HepG2 (cell line): ENCODE measurements around the gene UNC5CL. TPM values are rescaled to one million over a fixed set of nuclear protein-coding genes. Genes with fewer than 3 reads are reported as not detected.

Source experiments
- ATAC-seq: fragments of 200-7000 bp; cut with Tn5 transposase; 3 replicates; pipeline ENCODE4 v1.9.1; 2020; ENCODE audit warnings: mild to moderate bottlenecking, moderate library complexity
- BruUV-seq: library from RNA; stranded (reverse); fragments of 400-500 nt; replicated peaks from 2 replicates; lab custom pipeline; 2021; lab: Mats Ljungman, UMichigan
- CTCF ChIA-PET: fragments of 300-600 bp; formaldehyde crosslinking; extraction: SDS; loops from one replicate; lab custom pipeline; 2021; ENCODE audit warnings: low total read pairs, inconsistent platforms, low intra/inter-chr PET ratio; lab: Yijun Ruan, JAX
- POLR2A ChIA-PET: fragments of 350-600 bp; sonication (Branson Sonifier 250); formaldehyde crosslinking; loops from one replicate; lab custom pipeline; 2020; ENCODE audit warnings: antibody characterized with exemption, inconsistent platforms; lab: Yijun Ruan, JAX
- DNase-seq: peaks from one replicate; pipeline ENCODE4 v3.0.0-alpha.2; 2015; ENCODE audit warnings: low spot score
- FAIRE-seq: peaks from 3 replicates; lab custom pipeline; 2011; peaks lifted over from hg19 to GRCh38; lab: Jason Lieb, UNC
- H2AFZ ChIP-seq: one replicate; pipeline ENCODE4 v1.6.1; 2011; ENCODE audit warnings: low read length, inconsistent platforms
- H3K27ac ChIP-seq: fragments of 300-600 bp; 3 replicates; pipeline ENCODE4 v1.8.0; 2011; ENCODE audit warnings: mixed run types, mild to moderate bottlenecking, mixed read lengths, low read length, inconsistent platforms; ENCODE audit not compliant: insufficient read depth; ENCODE audit errors: extremely low read length
- H3K27me3 ChIP-seq, 2 experiments: fragments of 200-600 bp in 1 of 2; 2 replicates in 1 of 2; 3 replicates in 1 of 2; pipeline versions ENCODE4 v1.6.0 to v1.8.0; 2011; ENCODE audit warnings: low read length in 2 of 2, mild to moderate bottlenecking in 2 of 2, moderate library complexity in 2 of 2, inconsistent platforms in 1 of 2; ENCODE audit not compliant: insufficient read depth in 2 of 2, control insufficient read depth in 1 of 2
- H3K36me3 ChIP-seq, 2 experiments: fragments of 200-600 bp in 1 of 2; replicated peaks in 1 of 2; 2 replicates in 1 of 2; 3 replicates in 1 of 2; pipeline versions ENCODE4 v1.5.1 to v1.8.0; 2011; ENCODE audit warnings: low read length in 2 of 2, inconsistent platforms in 1 of 2; ENCODE audit not compliant: insufficient read depth in 2 of 2, control insufficient read depth in 1 of 2
- H3K4me1 ChIP-seq: 2 replicates; pipeline ENCODE4 v1.5.1; 2012; ENCODE audit warnings: low read length, inconsistent platforms; ENCODE audit not compliant: insufficient read depth
- H3K4me2 ChIP-seq: 2 replicates; pipeline ENCODE4 v1.6.0; 2011; ENCODE audit warnings: low read depth, low read length, inconsistent platforms
- H3K4me3 ChIP-seq, 3 experiments: fragments of 200-600 bp in 1 of 3; sonication (generic), shearing (Covaris generic) in 1 of 3; replicated peaks in 1 of 3; 2 replicates each; pipeline ENCODE4 v1.5.1; 2011 to 2016; ENCODE audit warnings: low read length in 3 of 3, inconsistent platforms in 2 of 3, low read depth in 2 of 3, mild to moderate bottlenecking in 2 of 3, control low read depth in 1 of 3, mixed read lengths in 1 of 3; ENCODE audit not compliant: insufficient read depth in 1 of 3
- H3K79me2 ChIP-seq: one replicate; pipeline ENCODE4 v1.6.1; 2011; ENCODE audit warnings: low read length, inconsistent platforms; ENCODE audit not compliant: insufficient read depth
- H3K9ac ChIP-seq: 2 replicates; pipeline ENCODE4 v1.6.0; 2011; ENCODE audit warnings: mild to moderate bottlenecking, low read depth, low read length, inconsistent platforms; ENCODE audit not compliant: insufficient read depth
- H3K9me3 ChIP-seq: 2 replicates; pipeline ENCODE4 v1.5.1; 2012; ENCODE audit warnings: mild to moderate bottlenecking, low read length
- H4K20me1 ChIP-seq: 2 replicates; pipeline ENCODE4 v1.6.0; 2011; ENCODE audit warnings: inconsistent platforms, mild to moderate bottlenecking, low read length, moderate library complexity; ENCODE audit not compliant: insufficient read depth
- FOXP1 ChIP-seq, 2 experiments: fragments of 450-650 bp in 1 of 2; IDR thresholded peaks; 2 replicates each; pipeline ENCODE4 v1.6.1; 2017 to 2018; ENCODE audit warnings: antibody characterized with exemption in 1 of 2
- GTF3A ChIP-seq: sonication (generic); formaldehyde crosslinking; conservative IDR thresholded peaks from 2 replicates; pipeline ENCODE4 v1.4.0; 2020; ENCODE audit warnings: mild to moderate bottlenecking, missing genetic modification reagents
- HNRNPK ChIP-seq: fragments of 200-400 bp; formaldehyde crosslinking; IDR thresholded peaks from 2 replicates; pipeline ENCODE4 v1.6.1; 2018; ENCODE audit warnings: low read length, low read depth, moderate library complexity, mild to moderate bottlenecking; ENCODE audit not compliant: poor library complexity, severe bottlenecking
- MLX ChIP-seq: IDR thresholded peaks from 2 replicates; pipeline ENCODE4 v1.6.1; 2016
- PCBP2 ChIP-seq: fragments of 200-400 bp; formaldehyde crosslinking; optimal IDR thresholded peaks from 2 replicates; pipeline ENCODE3; 2018; ENCODE audit warnings: low read length, low read depth; ENCODE audit not compliant: poor library complexity, severe bottlenecking
- PLRG1 ChIP-seq: fragments of 450-650 bp; conservative IDR thresholded peaks from 2 replicates; pipeline ENCODE4 v1.6.1; 2016
- ZNF34 ChIP-seq: sonication (generic); formaldehyde crosslinking; IDR thresholded peaks from 2 replicates; pipeline ENCODE4 v1.4.0; 2020; ENCODE audit warnings: mild to moderate bottlenecking, missing genetic modification reagents, borderline replicate concordance
- ZNF558 ChIP-seq: sonication (generic); formaldehyde crosslinking; IDR thresholded peaks from 2 replicates; pipeline ENCODE4 v1.9.0; 2022; ENCODE audit warnings: mild to moderate bottlenecking, missing genetic modification reagents, borderline replicate concordance
- whole genome bisulfite sequencing: methylation state at CpG from one replicate; pipeline ENCODE4 v1.1.6; 2017; ENCODE audit warnings: low lambda C conversion rate; 5-methylcytosine and 5-hydroxymethylcytosine counted together
- in situ Hi-C: cut with HindIII; loops from 2 replicates; pipeline ENCODE4 v1.10.0; 2017; ENCODE audit warnings: low pct_unique_long_range_greater_than_20kb; ENCODE audit not compliant: extremely low pct_ligation_motif_present
- intact Hi-C: fragments of 100-400 bp; cut with micrococcal nuclease; formaldehyde crosslinking; loops from one replicate; pipeline ENCODE4 v1.10.0; 2022; ENCODE audit not compliant: unreplicated experiment
- polyA plus RNA-seq, 8 experiments: library from polyadenylated mRNA; depleted of rRNA in 3 of 8; stranded (reverse) in 7 of 8; unstranded in 1 of 8; fragments of >200 nt; fragmentation: Illumina TruSeq in 4 of 8; extraction: Trizol in 4 of 8; gene quantifications; 2 replicates each; pipeline versions ENCODE4 v1.2.1 to v1.2.3, GENCODE V29; 2011 to 2016; ENCODE audit warnings: low read depth in 4 of 8, missing spikeins in 1 of 8, mixed read lengths in 1 of 8; ENCODE audit not compliant: insufficient read depth in 1 of 8
- total RNA-seq, 5 experiments: library from RNA; depleted of rRNA; stranded (reverse); fragments of >200 nt; fragmentation: Illumina TruSeq; extraction: Trizol; gene quantifications; 2 replicates each; pipeline ENCODE4 v1.2.3, GENCODE V29; 2016; ENCODE audit warnings: low read depth in 1 of 5
- TF ChIP-seq, protein P1 (sequence below): sonication (generic); formaldehyde crosslinking; IDR thresholded peaks from 2 replicates; pipeline ENCODE4 v1.8.1; 2022; ENCODE audit warnings: mild to moderate bottlenecking, missing genetic modification reagents
- TF ChIP-seq, protein P2 (sequence below): sonication (generic); formaldehyde crosslinking; IDR thresholded peaks from 2 replicates; pipeline ENCODE4 v1.8.0; 2022; ENCODE audit warnings: mild to moderate bottlenecking, missing genetic modification reagents, moderate library complexity
- TF ChIP-seq, protein P3 (sequence below): sonication (generic); formaldehyde crosslinking; IDR thresholded peaks from 2 replicates; pipeline ENCODE4 v1.4.0; 2020; ENCODE audit warnings: mild to moderate bottlenecking, missing genetic modification reagents

The UNC5CL gene
- total and polyA plus RNA-seq, 2 of the 13 experiments (the other 11 are each of a cell fraction or from before 2014, with no cell fraction given), result 2.4 to 2.5 TPM

GRCh38 chr6:41028561-41029412 is 10.2 kb downstream of the UNC5CL start:
- Histone ChIP-seq H3K79me2 (no peaks in the 10 kb centered on the region), H4K20me1 (no peaks in the 10 kb centered on the region), H3K4me2 (peak overlapping the region; percentile 66; the same call in 1 of the 2 replicates), H3K27me3 (no peaks in the 10 kb centered on the region), H3K4me3 (no peak overlapping the region), H3K9me3 (no peaks in the 10 kb centered on the region), H3K9ac (0 out of 2 replicates have a peak overlapping the region, but pooled peaks have one; percentile 29), H2AFZ (no peak overlapping the region), H3K27ac (no peak overlapping the region), H3K36me3 (no peaks in the 10 kb centered on the region), H3K4me1 (peaks cover 19% of the 10 kb centered on the region)
- no TSS peak for BruUV-seq
- ATAC-seq (peak; percentile 15), FAIRE-seq (no peak), DNase-seq (no peak)
- in situ Hi-C loops (loop anchor here (25.0 kb wide), 1 partner anchor 691 kb away; no protein-coding TSS in a partner anchor), intact Hi-C loops (loop anchor here (1.0 to 5.0 kb wide), 2 partner anchors 132 to 181 kb away; no protein-coding TSS in a partner anchor)
- ChIA-PET CTCF (interaction anchor here (0.8 to 3.0 kb wide), 8 partner anchors 22 to 204 kb away, joined by 3 to 56 read pairs (median 6); no protein-coding TSS in a partner anchor), POLR2A (interaction anchor here (0.9 to 1.6 kb wide), 4 partner anchors 12 to 44 kb away, joined by 3 to 7 read pairs (median 3); partner anchors contain the start of genes NFYA and OARD1)
- WGBS, result 96% methylated on average over 13 of the region's 13 CpGs
- TF ChIP-seq HNRNPK (peak; percentile 32), FOXP1 (IDR thresholded peaks at IDR 0.05) (no peak), FOXP1 (CRISPR knock-in tag; IDR thresholded peaks at IDR 0.05) (no peak), ZNF34 (CRISPR knock-in tag) (peak; percentile 49; the same call in 1 of the 2 replicates), PLRG1 (no peak), PCBP2 (peak; percentile 57), ZNF558 (CRISPR knock-in tag) (no peak), MLX (CRISPR knock-in tag) (no peak), GTF3A (CRISPR knock-in tag) (0 out of 2 replicates have a peak, but pooled peaks have one; percentile 2)
- TF ChIP-seq, protein P1, sequence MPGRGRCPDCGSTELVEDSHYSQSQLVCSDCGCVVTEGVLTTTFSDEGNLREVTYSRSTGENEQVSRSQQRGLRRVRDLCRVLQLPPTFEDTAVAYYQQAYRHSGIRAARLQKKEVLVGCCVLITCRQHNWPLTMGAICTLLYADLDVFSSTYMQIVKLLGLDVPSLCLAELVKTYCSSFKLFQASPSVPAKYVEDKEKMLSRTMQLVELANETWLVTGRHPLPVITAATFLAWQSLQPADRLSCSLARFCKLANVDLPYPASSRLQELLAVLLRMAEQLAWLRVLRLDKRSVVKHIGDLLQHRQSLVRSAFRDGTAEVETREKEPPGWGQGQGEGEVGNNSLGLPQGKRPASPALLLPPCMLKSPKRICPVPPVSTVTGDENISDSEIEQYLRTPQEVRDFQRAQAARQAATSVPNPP (CRISPR knock-in tag), result 0 out of 2 replicates have a peak, but pooled peaks have one; percentile 3
- TF ChIP-seq, protein P2, sequence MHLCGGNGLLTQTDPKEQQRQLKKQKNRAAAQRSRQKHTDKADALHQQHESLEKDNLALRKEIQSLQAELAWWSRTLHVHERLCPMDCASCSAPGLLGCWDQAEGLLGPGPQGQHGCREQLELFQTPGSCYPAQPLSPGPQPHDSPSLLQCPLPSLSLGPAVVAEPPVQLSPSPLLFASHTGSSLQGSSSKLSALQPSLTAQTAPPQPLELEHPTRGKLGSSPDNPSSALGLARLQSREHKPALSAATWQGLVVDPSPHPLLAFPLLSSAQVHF, result no peak
- TF ChIP-seq, protein P3, sequence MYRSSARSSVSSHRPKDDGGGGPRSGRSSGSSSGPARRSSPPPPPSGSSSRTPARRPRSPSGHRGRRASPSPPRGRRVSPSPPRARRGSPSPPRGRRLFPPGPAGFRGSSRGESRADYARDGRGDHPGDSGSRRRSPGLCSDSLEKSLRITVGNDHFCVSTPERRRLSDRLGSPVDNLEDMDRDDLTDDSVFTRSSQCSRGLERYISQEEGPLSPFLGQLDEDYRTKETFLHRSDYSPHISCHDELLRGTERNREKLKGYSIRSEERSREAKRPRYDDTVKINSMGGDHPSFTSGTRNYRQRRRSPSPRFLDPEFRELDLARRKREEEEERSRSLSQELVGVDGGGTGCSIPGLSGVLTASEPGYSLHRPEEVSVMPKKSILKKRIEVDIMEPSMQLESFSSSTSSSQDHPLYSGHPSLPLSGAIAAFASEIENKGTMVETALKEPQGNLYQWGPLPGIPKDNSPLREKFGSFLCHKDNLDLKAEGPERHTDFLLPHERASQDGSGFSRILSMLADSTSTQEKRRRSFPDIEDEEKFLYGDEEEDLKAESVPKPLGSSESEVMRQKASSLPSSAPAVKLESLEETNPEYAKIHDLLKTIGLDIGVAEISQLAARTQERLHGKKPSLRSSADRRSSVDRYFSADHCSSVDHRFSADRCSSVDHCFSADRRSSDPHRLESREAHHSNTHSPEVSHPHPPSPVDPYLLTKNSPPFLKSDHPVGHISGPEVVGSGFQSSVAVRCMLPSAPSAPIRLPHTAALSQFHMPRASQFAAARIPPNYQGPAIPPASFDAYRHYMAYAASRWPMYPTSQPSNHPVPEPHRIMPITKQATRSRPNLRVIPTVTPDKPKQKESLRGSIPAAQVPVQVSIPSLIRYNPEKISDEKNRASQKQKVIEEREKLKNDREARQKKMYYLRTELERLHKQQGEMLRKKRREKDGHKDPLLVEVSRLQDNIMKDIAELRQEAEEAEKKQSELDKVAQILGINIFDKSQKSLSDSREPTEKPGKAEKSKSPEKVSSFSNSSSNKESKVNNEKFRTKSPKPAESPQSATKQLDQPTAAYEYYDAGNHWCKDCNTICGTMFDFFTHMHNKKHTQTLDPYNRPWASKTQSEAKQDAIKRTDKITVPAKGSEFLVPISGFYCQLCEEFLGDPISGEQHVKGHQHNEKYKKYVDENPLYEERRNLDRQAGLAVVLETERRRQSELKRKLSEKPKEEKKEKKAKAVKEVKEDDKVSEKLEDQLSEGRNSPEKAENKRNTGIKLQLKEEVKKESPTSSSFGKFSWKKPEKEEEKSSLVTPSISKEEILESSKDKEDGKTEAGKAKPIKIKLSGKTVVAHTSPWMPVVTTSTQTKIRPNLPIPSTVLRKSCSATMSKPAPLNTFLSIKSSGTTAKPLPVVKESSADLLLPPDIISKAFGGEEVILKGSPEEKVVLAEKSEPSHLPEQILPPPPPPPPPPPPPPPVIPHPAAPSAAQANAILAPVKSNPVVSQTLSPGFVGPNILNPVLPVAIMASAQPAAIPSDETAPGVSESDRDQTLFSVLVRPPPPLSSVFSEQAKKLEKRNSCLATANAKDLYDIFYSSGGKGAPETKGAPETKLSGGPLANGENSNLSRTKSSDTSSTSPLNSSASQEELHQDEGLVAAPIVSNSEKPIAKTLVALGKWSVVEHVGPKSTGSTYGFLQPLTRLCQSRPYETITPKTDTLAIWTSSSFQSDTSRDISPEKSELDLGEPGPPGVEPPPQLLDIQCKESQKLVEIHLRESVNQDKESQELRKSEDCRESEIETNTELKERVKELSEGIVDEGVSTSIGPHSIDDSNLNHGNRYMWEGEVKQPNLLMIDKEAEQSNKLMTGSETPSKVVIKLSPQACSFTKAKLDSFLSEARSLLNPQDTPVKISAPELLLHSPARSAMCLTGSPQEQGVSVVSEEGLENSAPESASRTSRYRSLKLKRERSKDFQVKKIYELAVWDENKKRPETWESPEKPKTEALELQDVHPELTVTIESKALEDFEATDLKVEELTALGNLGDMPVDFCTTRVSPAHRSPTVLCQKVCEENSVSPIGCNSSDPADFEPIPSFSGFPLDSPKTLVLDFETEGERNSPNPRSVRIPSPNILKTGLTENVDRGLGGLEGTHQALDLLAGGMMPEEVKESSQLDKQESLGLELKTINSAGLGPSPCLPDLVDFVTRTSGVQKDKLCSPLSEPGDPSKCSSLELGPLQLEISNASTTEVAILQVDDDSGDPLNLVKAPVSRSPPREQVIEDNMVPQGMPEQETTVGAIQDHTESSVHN, result 0 out of 2 replicates have a peak, but pooled peaks have one; percentile 61
